GM12873 (cell line): ENCODE data around the gene CD34.

ENCODE experiments used
- CTCF ChIP-seq: IDR thresholded peaks from 2 replicates; pipeline ENCODE4 v1.5.1; 2012; ENCODE audit warnings: low read depth, mild to moderate bottlenecking, moderate library complexity, low read length, control low read depth; ENCODE audit not compliant: insufficient read depth; ENCODE audit errors: missing control alignments

The CD34 gene

GRCh38 chr1:207896547-207896946 lies 14.4 kb downstream of the CD34 start:
- no peak for TF ChIP-seq CTCF

GRCh38 chr1:207894704-207895103 lies 16.2 kb downstream of the CD34 start:
- TF ChIP-seq CTCF: no peak

GRCh38 chr1:207893737-207894582 lies 17.0 kb downstream of the CD34 start:
- TF ChIP-seq CTCF: no peak

- no peak for TF ChIP-seq CTCF
Observed at GRCh38 chr1:207892764-207893163, 18.2 kb downstream of the CD34 start.

GRCh38 chr1:207891148-207891547 lies 19.8 kb downstream of the CD34 start:
- no peak for TF ChIP-seq CTCF

GRCh38 chr1:207890136-207890738 lies 20.7 kb downstream of the CD34 start:
- no peak for TF ChIP-seq CTCF

- TF ChIP-seq CTCF: no peak
Observed at GRCh38 chr1:207888652-207889051, 22.3 kb downstream of the CD34 start.
